Measurements from ENCODE around the gene PPP1R13B.

PPP1R13B gene

DNA sequence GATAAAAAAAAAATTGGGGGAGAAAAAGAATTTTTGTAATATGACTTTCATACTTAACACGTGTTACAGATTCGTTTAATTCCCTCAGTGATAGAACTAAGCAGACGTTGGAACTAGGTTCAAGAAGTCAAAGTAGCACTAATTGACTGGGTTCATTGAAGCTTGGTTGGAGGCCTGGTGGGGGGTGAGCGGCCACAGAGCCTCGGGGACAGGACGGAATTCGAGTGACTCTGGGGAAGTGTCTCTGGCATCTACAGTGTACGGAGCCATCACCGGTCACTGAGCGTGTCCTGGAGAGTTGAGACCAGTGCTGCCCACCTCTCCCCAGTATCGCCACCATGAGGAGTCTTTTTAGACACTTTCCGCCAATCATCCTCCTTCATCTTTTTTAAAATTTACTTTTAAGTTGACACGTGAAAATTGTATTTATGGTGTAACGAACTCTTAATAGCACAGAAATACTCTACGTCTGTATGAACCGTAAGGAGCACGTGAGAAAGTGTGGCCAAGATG lies 130.4 kb downstream of the PPP1R13B start:
- Mint-ChIP-seq H3K27me3 (no peaks in the 10 kb centered on the region), H3K27ac (peak overlapping the region; percentile 31), H3K36me3 (ENCODE audit: low read depth) (peaks cover 42% of the 10 kb centered on the region), H3K4me3 (peak overlapping the region; percentile 78), H3K4me1 (ENCODE audit: low read depth) (peaks cover 59% of the 10 kb centered on the region), H3K9me3 (no peaks in the 10 kb centered on the region)
- intact Hi-C loops (cut with micrococcal nuclease): loop anchor here (5.0 kb wide), 1 partner anchor 155 kb away; the partner anchor contains the start of genes BAG5 and COA8

DNA sequence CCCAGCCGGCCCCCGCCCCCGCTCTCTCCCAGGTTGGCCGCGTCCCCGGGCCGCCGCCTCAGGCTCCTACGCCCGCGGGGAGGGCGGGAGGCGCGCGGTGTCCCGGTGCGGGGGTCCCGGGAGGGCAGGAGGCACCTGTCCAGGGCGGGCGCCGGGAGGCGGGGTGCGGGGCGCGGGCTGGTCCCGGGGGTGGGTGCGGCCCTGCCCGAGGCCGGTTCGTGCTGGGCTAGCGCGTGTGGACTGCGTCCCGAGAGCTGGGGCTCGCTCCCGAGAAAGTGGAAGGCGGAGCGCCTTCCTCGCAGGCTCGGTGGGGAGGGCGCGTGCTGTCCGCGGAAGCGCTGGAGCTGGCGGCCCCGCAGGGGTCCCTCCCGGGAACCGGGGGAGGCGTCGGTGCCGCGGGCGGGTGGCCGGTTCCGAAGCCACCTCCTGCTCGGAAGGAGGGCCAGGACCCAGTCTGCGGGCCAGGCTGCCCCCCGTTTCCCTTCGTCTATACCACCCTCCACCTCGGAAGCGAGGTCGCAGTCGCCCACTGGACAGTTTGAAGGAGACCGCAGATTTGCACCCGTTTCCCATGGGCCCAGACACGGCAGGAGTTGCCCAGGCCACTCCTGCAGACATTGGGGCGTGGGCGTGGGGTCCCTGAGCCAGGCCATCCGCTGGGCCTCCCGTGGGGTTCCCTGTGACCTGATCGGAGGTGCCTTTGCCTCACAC lies 131.1 kb downstream of the PPP1R13B start:
- Mint-ChIP-seq H3K36me3 (ENCODE audit: low read depth) (peaks cover 39% of the 10 kb centered on the region), H3K4me3 (peak overlapping the region; percentile 78), H3K4me1 (ENCODE audit: low read depth) (peaks cover 59% of the 10 kb centered on the region), H3K27ac (peak overlapping the region; percentile 80), H3K9me3 (no peaks in the 10 kb centered on the region), H3K27me3 (no peaks in the 10 kb centered on the region)
- intact Hi-C loops (cut with micrococcal nuclease): loop anchor here (5.0 kb wide), 1 partner anchor 154 kb away; the partner anchor contains the start of genes BAG5 and COA8

DNA sequence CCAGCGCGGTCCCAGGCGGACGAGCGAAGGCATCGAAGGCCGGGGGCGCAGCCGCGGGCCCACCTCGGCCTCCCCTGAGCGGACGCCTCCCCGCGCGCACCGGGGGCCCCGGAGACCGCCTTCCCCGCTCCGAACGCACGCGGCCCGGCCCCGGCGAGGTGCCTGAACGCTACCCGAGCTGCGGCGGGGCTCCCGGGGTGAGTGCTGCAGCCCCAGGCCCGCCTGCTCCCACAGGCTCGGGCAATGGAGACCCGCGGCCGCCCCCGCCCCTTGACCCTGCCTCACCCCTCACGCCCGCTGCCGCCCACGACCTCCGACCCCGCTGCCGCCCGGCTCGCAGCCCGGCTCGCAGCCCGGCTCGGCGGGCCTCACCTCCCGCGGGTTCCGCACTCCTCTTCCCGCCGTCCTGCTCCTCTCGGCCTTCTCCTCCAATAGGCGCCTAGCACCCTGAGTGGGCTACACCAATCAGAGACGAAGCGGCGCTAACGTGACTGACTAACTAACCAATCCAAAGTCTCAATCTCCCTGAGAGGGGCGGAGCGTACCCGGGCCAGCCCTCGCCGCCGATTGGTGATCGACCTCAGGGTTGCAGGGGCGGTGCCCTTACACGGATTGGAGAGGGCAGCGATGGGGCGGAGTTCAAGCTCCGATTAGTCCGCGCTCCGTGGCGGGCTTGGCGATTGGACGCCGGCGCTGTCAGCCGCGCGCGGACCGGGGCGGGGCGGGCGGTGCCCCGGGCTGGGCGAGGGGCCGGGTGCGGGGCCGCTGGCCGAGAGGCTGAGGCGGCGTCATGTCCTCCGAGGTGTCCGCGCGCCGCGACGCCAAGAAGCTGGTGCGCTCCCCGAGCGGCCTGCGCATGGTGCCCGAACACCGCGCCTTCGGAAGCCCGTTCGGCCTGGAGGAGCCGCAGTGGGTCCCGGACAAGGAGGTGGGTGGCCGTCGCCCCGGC lies 132.0 kb downstream of the PPP1R13B start, which contains the start of the genes XRCC3 and ZFYVE21:
XRCC3 (minus strand) TSS at position 400 of the 949 bp plus-strand sequence. CDS start 4,364 bp downstream, outside the sequence.
ZFYVE21 (plus strand) TSS at position 759 of the 949 bp plus-strand sequence; CDS start at position 791, 32 bp downstream.
- intact Hi-C loops (cut with micrococcal nuclease): loop anchor here (5.0 kb wide), 1 partner anchor 153 kb away; the partner anchor contains the start of genes BAG5 and COA8
- Mint-ChIP-seq H3K4me1 (ENCODE audit: low read depth) (peaks cover 57% of the 10 kb centered on the region), H3K9me3 (no peaks in the 10 kb centered on the region), H3K27me3 (no peaks in the 10 kb centered on the region), H3K4me3 (peak within 1 kb of the TSS; percentile 96), H3K36me3 (ENCODE audit: low read depth) (peaks cover 35% of the 10 kb centered on the region), H3K27ac (peak within 1 kb of the TSS; percentile 80)

DNA sequence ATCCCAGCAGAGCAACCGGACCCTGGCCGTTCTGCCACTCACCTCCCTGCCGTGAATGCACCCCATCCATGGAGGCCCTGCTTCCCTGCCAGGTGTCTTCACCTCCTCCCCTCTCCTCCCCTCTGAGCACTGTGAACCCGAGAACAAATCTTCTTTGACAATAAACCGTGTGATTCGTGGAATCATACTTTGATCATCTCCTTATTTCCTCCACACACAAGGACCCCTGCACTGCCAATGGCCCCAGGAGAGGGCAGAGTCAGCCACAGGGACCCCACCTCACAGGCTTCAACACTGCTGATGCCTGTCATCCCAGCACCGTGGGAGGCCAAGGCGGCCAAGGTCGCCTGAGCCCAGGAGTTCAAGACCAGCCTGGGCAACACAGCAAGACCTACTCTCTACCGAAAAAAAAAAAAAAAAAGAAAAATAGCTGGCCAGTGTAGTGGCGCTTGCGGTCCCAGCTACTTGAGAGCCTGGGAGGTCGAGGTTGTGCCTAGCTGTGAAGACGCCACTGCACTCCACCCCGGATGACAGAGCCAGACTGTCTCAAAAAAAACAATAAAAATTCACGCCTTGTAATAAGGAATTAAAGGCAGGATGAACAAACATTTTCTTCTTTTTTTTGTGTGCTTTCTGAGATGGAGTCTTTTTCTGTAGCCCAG lies 133.2 kb downstream of the PPP1R13B start:
- H3K27me3 Mint-ChIP-seq: no peaks in the 10 kb centered on the region
- intact Hi-C loops (cut with micrococcal nuclease): no loop called here
- H3K9me3 Mint-ChIP-seq: no peaks in the 10 kb centered on the region
- peak overlapping the region; percentile 96 for H3K4me3 Mint-ChIP-seq
- peaks cover 48% of the 10 kb centered on the region for H3K4me1 Mint-ChIP-seq (ENCODE audit: low read depth)
- peaks cover 37% of the 10 kb centered on the region for H3K36me3 Mint-ChIP-seq (ENCODE audit: low read depth)
- H3K27ac Mint-ChIP-seq: peak overlapping the region; percentile 80

DNA sequence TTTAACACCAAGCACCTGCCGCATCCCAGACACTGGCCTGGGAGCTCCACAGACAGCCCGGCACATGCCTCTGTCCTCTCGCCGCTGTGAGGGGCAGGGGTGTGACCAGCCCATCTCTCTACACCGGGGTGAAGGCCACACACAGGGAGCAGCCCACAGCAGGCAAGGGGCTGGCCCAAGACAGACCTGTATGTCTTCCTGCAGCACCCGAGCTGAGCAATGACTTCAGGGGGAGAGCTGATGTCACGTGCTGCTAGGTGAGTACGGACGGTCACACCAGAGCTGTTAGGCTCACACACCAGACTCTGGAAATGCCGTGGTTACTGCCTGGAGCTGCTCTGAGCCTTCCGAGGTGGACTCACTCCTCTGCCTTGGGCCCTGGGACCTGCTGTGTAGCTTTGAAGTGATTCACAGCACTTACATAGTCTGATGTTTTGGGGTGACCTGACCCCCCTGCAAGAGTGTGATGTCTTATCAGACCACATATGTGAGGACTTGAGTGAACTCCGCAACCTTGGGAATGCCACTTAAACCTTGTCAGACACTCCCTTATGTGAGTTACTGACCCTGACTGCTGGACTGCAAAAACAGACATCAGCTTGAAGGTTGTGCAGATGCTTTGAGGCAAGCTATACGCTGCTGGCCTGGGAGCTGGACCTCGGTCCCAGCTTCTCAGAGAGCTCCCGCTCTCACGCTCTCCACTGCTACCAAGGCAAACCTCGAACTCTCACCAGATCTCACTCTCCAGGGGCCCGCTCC lies 133.9 kb downstream of the PPP1R13B start:
- Mint-ChIP-seq H3K36me3 (ENCODE audit: low read depth) (peaks cover 37% of the 10 kb centered on the region), H3K4me3 (no peak overlapping the region), H3K27me3 (no peaks in the 10 kb centered on the region), H3K27ac (no peak overlapping the region), H3K9me3 (no peaks in the 10 kb centered on the region), H3K4me1 (ENCODE audit: low read depth) (peaks cover 45% of the 10 kb centered on the region)
- intact Hi-C loops (cut with micrococcal nuclease): no loop called here

DNA sequence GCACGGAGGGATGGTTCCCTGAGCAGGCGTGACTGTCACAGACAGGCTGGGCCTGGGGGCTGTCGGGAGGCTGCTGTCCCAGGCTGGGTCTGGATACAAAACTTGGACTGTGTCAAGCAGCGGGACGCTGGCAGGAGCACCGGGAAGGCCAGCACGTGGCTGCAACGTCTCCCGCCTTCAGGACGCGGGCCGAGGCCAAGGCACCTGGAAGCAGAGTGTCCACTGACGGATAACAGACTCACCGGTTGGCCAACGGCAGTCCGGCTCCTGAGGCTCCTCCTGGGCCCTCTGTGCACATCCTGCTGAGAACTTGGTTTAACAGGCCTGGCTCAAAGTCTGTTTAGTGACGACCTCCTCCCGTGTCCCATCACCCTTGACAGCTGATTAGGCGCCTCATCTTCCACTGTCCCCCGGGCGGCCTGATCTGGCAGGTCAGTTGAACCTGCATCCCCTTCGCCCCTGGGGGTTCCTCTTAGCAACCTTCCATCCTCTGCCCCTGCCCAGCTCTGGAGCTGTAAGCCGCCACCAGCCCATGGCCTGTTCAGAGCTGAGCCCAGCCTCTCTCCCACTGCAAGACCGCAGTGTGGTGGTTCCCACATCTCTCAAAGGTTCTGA lies 134.6 kb downstream of the PPP1R13B start:
- peaks cover 37% of the 10 kb centered on the region for H3K4me1 Mint-ChIP-seq (ENCODE audit: low read depth)
- no peak overlapping the region for H3K4me3 Mint-ChIP-seq
- H3K27me3 Mint-ChIP-seq: no peaks in the 10 kb centered on the region
- intact Hi-C loops (cut with micrococcal nuclease): no loop called here
- H3K27ac Mint-ChIP-seq: no peak overlapping the region
- H3K36me3 Mint-ChIP-seq (ENCODE audit: low read depth): peaks cover 37% of the 10 kb centered on the region
- no peaks in the 10 kb centered on the region for H3K9me3 Mint-ChIP-seq

DNA sequence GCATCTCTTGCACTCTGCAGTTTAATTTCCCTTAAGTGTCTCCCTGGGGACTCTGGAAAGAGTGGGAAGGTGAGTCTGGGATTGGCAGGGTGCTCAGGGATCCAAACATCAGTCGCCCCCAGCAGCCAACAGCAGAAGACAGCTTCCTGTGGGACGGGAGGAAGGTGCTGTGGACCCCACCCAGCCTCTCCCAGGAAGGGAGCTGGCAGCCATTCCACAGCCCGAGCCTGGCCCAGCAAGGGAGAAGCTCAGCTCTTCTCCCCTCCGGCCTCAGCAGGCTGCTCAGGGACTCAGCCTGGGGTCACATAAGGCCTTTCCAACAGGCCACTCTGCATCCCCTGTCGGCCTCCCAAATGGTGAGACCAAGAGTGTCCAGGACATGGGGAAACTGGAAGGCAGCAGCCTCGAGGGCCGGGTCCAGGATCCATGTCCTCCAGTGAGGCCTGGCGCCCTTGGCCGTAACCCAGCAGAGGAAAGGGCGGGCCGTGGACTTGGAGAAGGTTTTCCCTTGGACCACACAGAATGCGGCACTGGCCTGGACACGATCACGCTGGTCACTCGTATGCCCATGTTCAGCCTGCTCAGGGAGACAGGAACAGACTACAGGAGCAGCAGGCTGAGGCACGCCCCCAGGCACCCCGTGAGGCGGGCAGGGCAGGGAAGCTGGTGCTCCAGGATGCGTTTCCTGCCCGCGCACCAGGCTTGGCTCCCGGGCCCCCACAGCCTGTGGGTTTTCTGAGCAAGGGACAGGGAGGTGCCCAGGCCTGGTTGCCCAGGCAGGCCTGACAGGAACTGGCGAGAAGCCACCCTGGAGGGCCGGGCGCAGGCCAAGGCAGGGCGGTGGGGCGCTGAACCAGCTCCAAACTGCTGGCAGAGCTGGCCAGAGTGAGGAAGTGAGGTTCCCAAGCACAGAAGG lies 135.6 kb downstream of the PPP1R13B start:
- Mint-ChIP-seq H3K27me3 (no peaks in the 10 kb centered on the region), H3K4me3 (no peak overlapping the region), H3K27ac (no peak overlapping the region), H3K36me3 (ENCODE audit: low read depth) (peaks cover 40% of the 10 kb centered on the region), H3K9me3 (no peaks in the 10 kb centered on the region), H3K4me1 (ENCODE audit: low read depth) (peaks cover 28% of the 10 kb centered on the region)
- intact Hi-C loops (cut with micrococcal nuclease): no loop called here

DNA sequence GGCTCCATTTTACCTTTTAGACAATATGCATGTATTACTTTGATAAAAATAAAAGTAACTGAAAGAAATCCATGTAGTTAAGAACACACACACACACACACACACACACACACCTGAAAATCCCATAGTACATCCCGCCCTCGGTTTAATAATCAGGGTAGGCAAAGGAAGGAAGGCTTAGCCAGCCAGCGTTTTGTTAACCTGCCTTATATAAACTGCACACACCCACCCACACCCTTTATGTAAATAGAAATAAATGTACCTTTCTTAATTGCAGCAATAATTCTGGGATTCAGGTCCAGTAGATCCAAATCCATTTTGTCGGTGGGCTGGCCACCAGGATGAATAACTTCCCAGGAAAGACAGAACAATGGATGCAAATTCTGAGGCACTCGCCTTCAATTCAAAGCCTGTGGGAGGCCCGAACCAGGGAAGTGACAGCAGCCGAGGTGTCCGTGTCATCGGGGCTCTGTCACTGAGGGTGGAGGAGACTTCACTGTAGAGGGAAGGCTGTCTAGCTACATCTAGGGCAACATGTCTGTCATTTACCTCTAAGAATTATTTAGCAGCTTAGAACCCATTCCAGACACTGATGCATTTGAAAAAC lies 136.5 kb downstream of the PPP1R13B start:
- Mint-ChIP-seq H3K4me3 (no peak overlapping the region), H3K36me3 (ENCODE audit: low read depth) (peaks cover 49% of the 10 kb centered on the region), H3K4me1 (ENCODE audit: low read depth) (peaks cover 24% of the 10 kb centered on the region), H3K9me3 (no peaks in the 10 kb centered on the region), H3K27me3 (no peaks in the 10 kb centered on the region), H3K27ac (no peak overlapping the region)
- intact Hi-C loops (cut with micrococcal nuclease): no loop called here

DNA sequence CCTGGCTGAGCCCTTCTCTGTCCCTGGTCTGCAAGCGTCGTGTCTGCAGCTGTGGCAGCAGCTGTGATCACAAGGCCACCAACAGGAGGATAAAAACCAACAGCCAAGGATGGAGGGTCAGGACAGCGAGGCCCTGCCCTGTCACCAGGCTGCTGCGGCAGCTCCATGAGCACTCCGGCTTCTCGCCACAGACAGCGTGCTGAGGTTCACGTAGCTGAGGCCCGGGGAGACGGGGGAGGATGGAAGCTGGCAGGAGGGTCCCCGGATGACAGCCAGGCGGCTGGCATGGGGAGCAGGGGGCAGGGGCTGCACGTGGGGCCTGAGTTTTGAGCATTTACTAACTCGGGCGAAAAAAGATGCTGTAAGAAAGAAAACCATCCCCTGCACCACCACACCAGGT lies 137.6 kb downstream of the PPP1R13B start:
- H3K4me1 Mint-ChIP-seq (ENCODE audit: low read depth): peaks cover 24% of the 10 kb centered on the region
- intact Hi-C loops (cut with micrococcal nuclease): no loop called here
- no peak overlapping the region for H3K27ac Mint-ChIP-seq
- no peak overlapping the region for H3K4me3 Mint-ChIP-seq
- no peaks in the 10 kb centered on the region for H3K27me3 Mint-ChIP-seq
- peaks cover 54% of the 10 kb centered on the region for H3K36me3 Mint-ChIP-seq (ENCODE audit: low read depth)
- no peaks in the 10 kb centered on the region for H3K9me3 Mint-ChIP-seq

DNA sequence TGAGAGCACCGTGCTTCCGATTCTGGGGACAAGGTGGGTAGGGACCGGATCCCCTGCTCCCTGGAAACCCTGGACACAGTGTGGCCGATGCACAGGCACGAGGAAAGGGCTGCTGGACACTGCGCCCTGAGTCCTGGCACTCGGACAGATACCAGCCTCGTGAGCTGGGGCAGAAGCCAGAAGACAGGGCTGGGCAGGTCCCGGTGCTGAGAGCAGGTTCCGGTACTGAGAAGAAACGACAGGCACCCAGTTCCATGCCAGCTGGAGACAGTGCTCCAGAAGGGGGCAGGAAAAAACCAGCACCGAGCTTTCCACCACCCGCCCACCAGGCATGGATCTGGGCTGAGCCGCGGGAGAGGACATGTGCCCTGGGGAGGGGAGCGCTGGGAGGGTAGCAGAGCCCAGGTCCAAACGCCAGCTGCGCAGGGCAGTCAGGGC lies 138.6 kb downstream of the PPP1R13B start:
- Mint-ChIP-seq H3K4me1 (ENCODE audit: low read depth) (peaks cover 24% of the 10 kb centered on the region), H3K27me3 (no peaks in the 10 kb centered on the region), H3K9me3 (no peaks in the 10 kb centered on the region), H3K36me3 (ENCODE audit: low read depth) (peaks cover 64% of the 10 kb centered on the region), H3K4me3 (no peak overlapping the region), H3K27ac (no peak overlapping the region)
- intact Hi-C loops (cut with micrococcal nuclease): no loop called here

DNA sequence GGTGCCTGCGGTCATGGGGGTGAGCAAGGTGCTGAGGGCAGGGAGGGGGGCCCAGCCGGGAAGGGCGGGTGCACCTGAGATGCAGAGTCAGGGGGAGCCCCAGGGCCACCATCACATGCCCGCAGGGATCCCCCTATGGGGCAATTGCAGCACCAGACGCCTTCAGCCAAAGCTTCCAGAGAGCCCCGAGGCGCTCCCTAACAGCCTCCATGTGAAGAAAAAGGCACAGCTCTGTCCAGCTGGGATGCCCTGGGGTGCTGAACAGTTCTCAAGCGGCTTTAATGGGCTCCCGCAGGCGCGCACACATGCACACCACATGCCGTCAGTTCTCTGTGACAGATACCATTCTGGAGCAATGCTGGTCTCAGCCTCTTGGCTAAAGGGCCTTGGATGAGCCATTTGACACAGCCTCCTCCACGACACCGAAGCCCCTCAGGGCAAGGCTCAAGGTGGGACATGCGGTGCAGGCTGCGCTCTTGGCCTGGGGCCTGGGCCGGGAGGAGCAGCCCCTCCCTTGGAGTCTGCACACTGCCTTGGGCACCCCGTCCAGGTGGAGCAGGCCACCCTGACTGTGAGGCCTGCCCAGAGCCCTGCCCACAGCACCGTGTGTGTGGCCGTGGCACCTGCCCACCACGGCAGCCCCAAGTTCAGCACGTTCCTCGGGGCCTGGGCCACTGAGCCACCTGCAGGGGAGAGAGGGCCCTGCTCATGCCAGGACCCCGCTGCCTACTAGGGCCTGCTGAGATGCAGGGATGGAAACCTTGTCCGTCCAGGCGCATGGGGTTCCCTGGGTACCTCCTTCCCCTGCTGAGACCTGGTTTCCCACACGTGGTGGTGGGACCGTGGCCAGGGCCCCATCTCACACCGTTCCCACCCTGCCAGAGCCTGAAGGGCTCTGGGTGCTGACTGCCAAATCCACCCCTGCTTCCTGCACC lies 139.8 kb downstream of the PPP1R13B start:
- intact Hi-C loops (cut with micrococcal nuclease): no loop called here
- Mint-ChIP-seq H3K4me1 (ENCODE audit: low read depth) (peaks cover 35% of the 10 kb centered on the region), H3K36me3 (ENCODE audit: low read depth) (peaks cover 76% of the 10 kb centered on the region), H3K27ac (no peak overlapping the region), H3K4me3 (no peak overlapping the region), H3K27me3 (no peaks in the 10 kb centered on the region), H3K9me3 (no peaks in the 10 kb centered on the region)
